Measurements from ENCODE around the gene SRRM3.

DNA sequence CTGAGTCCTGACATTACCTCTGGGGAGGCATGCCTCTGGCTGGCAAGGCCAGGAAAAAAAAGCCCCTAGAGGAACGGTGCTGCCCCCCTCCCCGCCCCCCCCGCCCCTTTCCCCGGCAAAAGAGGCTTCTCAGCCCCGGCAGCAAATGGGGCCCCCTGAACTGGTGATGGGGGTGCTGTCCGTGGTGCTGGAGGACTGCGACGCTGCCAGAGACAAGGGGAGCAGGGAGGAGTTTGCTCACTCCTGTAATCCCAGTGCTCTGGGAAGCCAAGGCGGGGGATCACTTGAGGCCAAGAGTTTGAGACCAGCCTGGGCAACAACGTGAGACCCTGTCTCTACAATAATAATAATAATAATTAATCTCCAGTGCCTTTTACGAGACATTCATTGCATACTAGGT lies 23.7 kb downstream of the SRRM3 start:
- TF ChIP-seq, protein P1, sequence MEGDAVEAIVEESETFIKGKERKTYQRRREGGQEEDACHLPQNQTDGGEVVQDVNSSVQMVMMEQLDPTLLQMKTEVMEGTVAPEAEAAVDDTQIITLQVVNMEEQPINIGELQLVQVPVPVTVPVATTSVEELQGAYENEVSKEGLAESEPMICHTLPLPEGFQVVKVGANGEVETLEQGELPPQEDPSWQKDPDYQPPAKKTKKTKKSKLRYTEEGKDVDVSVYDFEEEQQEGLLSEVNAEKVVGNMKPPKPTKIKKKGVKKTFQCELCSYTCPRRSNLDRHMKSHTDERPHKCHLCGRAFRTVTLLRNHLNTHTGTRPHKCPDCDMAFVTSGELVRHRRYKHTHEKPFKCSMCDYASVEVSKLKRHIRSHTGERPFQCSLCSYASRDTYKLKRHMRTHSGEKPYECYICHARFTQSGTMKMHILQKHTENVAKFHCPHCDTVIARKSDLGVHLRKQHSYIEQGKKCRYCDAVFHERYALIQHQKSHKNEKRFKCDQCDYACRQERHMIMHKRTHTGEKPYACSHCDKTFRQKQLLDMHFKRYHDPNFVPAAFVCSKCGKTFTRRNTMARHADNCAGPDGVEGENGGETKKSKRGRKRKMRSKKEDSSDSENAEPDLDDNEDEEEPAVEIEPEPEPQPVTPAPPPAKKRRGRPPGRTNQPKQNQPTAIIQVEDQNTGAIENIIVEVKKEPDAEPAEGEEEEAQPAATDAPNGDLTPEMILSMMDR (IDR thresholded peaks at IDR 0.05; ENCODE audit: low read length) = no peak
- no peak for TF ChIP-seq EZH2 (IDR thresholded peaks at IDR 0.05; ENCODE audit: borderline replicate concordance, low read length)

Measured in OCI-LY1 (cell line).